ENCODE results near the gene AP2B1.
"Not testable (repeated sequence)": the region's sequence is repeated elsewhere in the genome, so short reads cannot be mapped to it uniquely, and the experiment has no call there.

Gene AP2B1

DNA sequence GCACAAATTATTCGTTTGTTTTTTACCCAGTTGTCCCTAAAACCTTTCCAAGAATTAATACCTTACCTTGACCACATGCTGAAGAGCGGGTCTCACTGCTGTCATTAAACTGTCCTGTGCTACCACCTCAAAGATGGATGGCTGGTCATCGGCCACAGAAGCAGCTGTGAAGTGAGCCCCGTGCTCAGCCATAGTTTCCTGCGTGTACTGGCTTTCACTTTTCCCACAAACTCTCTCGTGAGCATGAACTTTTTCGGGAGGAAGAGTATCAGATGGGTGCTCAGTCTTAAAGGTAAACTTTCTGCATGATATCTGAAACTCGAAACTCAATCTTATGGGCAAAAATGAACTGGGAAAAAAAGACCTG lies 9.3 kb upstream of the AP2B1 start:
- DNase-seq = peak in 1 of 6 experiments; percentile 22

DNA sequence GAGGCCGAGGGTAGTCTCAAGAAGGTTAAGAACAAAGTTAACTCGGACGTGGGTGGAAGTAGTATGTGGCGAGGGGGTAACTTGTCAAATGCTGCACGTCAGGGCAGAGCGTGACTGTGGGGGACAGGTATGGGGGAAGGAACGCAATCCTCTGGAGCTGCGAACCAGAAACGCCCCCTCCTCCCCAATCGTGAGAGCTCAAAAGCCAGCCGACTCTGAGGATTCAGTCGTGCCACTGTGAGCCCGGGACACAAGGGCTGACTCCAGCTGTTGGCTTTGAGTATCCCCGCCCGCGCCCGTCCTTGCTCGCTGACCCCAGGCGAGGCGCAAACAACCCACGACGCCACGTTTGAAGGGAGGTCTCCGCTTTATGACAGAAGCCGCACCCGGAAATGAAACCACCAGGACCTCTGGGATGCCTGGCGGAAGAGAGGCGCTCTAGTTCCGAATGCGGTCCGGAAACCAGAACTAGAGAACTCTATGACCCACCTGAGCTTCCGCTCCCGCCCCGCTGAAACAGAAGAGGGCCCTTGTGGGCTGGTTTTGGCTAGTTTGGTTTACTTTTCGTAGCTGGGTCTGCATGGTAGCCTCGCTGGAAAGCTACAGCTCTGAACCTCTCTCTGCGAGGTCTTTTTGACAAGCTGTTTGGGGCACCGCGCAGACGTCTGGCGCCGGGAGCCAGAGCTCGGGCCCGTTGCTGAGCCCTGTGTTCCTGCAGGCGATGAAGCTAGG lies 8.8 kb upstream of the AP2B1 start, which contains the start of gene PEX12:
Gene PEX12, minus strand, starts transcription at position 375 of the 732 bp plus-strand sequence. CDS start 550 bp downstream, outside the sequence.
- DNase-seq = peak; percentile 77 to 91 (median 88)

DNA sequence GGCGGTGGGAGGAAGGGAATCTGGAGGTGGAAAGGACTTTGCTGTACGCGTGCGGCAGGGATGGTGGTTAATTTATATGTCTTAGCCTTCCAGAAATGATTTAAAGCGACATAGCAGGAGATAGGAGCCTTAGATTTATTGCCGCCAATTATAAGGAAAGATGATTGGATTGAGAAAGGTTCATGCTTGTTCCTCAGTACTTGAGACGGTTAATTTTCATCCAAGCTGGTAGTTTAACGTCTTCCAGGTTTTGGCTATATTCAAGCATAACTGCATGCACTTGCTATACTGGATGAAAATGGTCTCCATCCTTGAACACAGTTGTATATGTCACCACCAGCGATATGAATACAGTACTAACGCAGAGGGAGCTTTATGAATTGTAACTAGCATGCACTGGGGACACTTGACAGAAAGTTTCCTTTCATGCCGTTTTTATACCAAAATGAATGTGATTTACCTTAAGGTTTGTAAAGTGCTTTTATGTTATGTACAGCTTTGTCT lies 8.1 kb upstream of the AP2B1 start:
- DNase-seq = peak in 2 of 6 experiments; percentile 21 to 50

DNA sequence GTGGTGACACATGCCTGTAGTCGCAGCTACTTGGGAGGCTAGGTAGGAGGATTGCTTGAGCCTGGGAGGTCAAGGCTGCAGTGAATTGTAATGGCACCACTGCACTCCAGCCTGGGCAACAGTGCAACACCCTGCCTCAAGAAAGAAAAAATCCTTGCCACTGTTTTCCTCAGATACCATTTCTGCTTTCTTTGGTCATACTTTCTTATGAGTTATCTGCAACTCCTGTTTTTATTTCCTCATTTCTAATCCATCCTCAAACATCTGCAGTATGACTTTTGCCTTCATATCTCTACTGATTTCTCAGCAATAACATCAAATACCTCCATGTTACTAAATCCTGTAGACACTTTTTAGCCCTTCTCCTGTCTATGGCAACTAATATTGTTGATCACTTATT lies 3.1 kb upstream of the AP2B1 start:
- DNase-seq = no peak

DNA sequence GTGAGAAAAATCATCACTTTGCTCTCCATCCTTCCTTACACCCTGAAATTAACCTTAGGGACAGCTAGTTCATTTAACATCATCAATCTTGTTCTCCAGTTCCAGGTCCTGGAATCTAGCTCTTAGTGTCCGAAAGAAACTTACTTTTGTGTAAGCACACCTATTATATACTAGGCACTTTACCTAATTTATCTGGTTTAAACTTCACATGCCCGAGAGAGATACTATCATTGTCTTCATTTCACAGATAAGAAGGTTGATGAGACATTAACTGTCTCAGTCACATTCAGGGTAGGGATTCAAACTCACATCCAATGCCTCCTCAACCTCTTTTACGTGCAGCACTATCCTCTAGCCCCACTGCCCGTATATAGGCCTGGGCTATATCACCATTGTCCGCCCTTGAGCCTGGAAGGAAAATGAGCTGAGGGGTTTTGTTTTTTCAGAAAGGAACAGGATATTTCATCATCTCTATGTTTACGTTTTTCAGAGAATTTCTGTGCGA lies 501 bp upstream of the AP2B1 start:
- no peak for DNase-seq

DNA sequence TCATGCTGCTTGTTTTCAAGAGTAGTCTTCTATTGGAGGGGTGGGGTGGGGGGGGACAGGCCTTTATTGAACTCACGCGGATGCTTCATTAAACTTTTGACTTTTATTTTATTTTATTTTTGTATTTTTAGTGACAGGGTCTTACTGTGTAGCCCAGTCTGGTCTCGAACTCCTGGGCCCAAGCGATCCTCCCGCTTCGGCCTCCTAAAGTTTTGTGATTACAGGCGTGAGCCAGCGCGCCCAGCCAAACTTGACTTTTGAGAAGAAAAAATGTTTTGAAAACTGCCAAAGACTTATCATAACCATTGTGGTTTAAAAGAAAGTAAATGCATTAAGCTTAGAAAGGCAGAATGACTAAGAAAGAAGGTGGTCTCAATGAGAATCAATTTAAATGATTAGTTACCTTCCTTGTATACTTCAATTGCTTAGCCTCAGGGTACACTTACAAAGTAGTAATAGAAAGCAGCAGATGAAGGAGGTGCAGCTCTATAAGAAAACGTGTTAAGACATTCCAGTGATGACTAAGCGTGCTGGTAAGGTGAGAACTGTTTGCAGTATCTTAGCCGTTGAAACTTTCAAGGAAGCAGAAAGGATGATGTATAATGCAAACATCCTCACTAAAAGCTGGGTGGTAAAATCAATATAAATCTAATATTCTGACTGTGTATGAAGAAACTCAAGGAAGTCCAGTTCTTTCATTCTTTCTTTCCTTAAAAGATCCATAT lies 1.2 kb downstream of the AP2B1 start:
- DNase-seq = peak in 1 of 6 experiments; percentile 2

DNA sequence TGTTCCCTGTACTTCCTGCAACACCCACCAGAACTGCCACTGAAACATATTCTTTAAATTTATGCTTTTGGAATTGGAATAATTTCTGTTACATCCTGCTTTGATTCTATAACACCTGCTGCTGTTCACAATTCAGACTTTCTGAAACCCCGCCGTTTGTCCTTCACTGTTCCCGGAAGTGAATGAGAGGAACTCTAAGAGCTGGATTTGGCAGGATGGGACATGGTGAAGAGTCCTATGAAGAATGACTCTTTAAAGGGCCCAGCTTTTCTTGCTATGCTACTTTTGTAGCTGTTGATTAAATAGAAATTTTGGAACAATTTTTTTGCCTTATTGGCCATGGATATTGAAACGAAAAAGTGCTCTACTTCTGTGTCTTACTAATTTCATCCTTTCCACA lies 8.9 kb downstream of the AP2B1 start:
- DNase-seq = no peak

DNA sequence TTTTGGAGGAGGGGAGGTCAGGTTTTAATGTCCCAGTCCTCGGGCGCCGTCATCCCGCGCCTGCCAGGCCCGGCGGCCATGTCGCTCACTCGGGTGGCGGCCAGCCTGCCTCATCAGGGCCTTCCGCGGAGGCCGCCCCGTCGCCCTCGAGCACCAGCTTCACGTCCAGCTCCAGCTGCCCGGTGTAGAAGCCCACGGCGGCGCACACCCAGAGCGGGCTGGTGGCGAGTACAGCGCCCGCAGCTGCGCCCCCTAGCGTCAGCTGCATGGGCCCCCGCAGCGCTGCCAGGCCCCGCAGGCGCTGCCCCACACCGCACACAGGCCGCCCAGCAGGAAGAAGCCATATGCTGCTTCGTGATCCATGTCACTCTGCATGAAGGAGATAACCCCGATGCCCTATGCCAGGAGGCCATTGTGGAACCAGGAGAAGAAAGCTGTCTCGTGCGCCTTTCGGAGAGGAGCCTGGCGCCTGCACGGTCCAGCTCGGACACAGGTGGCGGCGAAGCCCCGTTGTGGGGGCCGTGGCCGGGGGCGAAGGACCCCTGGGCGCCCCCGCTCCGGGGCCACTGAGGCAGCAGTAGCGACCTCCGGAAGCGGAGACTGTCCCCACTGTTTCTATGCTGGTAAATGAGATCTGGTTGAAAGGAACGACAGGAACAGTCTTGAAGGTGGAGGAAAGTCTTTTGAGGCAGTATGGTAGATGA lies 9.6 kb downstream of the AP2B1 start:
- no peak for DNase-seq

DNA sequence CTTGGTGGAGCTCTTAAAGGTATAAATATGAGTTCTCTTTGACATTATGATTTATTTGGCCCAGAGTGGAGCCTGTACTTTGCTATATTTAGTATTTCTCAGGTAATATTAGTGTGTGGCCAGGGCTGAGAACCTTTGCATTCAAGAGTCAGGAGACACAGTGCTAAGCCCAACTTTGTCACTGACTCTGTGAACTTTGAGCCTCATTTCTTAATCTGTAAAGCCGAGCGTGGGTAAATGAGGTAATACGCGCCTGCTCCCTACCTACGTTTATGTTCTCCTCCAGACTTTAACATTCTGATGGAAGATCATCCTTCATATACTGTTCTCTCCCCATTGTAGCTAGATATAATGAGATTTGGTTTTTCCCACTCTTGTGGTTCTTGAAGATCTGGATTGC lies 10.5 kb downstream of the AP2B1 start:
- no peak for DNase-seq

DNA sequence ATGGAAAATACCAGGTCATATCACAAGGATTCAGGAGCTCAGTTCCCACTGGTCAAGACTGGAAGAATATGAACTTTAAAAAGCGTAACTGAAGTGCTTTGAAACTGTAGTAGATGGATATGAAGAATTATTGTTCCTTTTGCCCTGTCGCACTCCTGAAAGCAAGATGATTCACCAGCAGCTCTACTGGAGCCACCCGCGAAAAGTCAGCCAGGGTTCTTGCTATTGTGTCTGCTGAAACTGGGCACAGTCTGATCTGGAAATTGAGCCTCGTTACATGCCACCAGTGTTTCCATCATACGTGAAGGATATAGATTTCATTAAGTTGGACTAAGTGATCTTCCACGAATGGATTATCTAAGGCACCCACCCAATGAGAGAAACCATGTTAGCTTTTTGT lies 16.6 kb downstream of the AP2B1 start:
- DNase-seq = no peak

DNA sequence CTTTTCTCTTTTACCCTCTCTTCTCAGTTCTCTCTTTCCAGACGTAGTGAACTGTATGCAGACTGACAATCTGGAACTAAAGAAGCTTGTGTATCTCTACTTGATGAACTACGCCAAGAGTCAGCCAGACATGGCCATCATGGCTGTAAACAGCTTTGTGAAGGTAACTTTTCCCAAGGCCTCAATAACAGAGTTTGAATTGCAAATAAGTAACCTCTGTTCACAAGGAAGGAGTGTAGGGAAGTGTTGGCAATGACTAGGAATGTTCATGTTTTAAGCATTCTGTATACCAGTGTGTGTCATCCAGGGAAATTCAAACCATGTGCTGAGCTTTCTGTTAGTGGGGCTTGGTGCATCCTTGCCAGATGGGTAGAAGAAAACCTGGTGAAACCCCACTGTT lies 18.6 kb downstream of the AP2B1 start:
- no peak for DNase-seq

DNA sequence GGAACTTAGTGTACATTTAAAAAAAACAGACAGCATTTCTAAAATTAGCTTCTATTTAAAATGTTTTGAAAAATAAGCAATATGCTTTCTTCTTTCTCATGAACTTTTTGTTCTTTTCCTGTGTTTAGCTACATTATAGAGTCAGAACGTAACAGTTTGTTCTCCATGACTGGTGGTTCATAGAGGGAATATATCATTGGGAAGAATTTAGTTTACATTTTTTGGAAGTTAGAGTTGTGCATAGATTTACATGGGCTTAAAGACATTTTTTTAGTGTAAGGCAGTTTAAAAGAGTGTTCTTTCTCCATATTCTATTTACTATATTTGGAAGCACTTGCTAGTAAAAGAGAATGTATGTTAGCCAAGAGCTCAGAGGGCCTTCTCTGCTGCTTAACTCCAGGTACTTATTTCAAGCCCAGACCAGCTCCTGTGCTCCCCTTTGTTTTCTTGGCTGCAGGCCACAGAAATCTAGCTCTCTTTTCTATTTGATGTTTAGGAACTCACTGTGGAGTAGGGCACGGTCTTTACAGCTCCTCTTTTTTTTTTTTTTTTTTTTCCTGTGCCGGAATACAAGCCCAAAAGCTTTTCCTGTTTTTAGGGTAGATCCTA lies 20.2 kb downstream of the AP2B1 start:
- DNase-seq = no peak

DNA sequence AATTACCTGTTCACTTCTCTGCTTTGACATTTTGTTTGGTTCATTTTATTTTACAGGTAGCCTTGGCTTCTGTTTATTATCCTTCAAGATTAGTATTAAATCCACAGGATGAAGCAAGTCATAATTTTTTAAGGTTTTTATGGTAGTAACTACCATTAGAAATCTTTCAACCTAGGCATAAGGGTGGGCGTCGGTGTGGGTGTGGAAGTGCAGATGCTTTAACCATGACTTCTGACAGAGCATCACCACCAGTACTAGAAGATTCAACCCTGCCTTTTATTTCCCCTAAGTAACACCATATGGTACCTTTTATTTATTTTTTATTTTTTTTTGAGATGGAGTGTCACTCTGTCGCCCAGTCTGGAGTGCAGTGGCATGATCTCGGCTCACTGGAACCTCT lies 22.7 kb downstream of the AP2B1 start:
- no peak for DNase-seq

DNA sequence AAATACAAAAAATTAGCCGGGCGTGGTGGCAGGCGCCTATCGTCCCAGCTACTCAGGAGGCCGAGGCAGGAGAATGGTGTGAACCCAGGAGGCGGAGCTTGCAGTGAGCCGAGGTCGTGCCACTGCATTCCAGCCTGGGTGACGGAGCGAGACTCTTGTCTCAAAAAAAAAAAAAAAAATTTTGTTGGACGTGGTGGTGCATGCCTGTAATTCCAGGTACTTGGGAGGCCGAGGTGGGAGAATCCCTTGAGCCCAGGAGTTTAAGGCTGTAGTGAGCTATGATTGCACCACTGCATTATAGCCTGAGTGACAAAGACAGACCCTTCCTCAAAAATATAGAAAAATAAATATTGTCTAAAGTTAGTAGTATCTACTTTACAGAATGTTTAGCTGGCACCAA lies 23.6 kb downstream of the AP2B1 start:
- DNase-seq = not testable (repeated sequence)

DNA sequence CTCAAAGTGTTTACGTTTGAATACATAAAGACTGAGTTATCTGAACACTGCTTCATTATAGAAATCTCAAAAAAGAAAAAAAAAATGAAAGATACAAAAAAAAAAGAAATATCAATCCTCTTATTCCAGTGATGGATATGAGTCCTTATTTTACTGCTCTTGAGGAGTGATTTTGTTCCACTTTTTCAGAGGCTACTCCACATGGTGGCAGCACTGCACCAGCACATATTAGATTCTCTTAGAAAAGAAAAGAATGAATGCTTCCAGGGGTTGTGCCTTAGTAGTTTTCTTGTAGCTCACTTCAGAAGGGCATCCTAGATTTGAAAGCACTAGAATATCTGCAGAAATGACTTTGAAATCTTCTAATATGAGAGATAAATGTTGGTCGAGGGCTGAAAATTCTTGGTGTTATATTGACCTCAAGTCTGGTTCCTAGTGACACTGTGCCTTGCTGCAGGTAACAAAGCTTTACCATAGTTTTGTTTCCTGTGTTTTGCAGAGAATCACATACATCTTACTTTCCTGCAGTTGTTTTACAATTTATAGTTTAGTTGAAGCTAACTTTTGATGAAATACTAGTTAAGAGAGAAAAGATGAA lies 25.9 kb downstream of the AP2B1 start:
- peak; percentile 4 to 56 (median 20) for DNase-seq

DNA sequence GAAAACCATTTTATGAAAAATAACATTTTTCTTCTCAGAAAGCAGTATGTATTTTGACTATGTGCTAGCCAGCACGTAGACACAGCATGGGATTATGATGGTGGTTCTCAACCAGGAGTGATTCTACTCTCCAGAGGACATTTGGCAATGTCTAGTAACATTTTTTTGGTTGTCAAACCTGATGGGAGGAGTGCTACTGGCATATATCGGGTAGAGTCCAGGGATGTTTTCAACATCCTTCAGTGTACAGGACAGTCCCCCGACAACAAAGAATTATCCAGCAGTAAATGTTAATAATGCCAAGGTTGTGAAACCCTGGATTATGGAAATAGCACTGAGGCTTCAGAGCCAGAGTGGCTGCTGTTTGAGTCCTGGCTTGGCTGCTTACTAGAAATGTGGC lies 27.7 kb downstream of the AP2B1 start:
- no peak for DNase-seq

DNA sequence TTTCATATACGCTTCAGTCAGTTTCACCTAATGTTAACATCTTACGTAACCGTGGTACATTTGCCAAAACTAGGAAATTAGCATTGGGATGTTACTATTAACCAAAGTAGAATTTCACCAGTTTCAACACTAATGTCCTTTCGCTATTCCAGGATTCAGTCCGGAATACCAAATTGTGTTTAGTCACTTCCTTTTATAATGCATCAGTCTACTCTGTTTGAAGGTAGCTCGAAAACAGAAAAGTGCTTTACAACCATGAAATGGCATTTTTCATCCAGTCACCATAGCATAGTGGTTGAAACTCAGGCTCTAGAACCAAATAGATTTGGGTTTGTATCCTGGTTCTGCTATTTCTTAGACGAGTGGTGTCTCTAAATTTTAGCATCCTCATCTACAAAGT lies 29.4 kb downstream of the AP2B1 start:
- DNase-seq = no peak

DNA sequence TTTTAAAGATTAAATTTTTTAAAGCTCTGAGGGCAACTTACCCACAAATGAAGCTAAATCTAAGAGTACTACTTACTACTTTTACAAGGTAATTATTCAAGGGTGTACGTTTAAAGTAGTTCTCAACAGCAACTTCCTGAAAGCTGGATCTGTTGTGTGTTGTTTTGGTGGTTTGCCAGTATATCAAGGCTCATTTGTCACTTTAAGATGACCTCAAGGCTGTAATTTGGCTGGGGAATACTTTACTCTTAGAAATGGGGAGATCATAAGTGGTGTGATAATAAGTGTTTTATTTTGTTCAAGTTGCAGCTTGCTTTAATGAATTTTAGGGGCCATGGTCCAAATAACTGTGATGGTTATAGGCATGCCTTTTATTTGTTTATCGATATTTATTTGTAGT lies 30.4 kb downstream of the AP2B1 start:
- no peak for DNase-seq

DNA sequence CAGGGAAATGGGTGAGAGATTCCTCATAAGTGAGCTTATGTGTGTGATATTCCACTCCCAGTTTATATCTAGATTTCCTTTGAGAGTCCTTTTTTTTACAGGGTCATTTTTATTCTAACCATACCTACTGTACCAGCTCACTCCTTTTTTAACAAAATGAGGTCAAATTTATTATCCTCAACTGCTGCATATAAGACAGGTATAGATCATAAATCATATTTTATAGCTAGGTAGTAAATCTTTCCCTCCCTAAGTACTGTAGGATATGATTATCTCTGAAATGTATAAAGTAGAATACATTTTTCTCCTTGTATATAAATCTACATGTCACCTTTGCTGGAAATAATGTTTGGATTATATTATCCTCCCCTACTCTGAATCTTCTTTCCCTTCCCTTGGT lies 31.5 kb downstream of the AP2B1 start:
- no peak for DNase-seq

DNA sequence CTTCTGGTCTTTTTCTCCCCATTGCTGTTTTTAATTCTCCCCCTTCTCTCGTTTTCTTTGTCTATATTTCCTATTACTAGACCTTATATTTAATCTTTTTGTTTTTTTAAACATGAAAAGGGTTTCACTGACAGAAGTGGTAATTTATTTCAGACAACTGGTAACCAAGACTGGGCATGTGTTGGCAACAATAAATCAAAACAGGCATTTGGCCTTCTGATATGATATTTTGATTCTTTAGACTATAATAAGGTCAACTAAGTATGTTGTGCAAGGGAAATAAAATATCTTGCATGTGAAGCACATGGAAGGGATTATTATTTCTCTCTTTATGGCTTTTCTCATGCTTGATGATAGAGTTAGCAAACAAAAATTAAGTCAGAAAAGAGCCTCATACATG lies 34.6 kb downstream of the AP2B1 start:
- no peak for DNase-seq

DNA sequence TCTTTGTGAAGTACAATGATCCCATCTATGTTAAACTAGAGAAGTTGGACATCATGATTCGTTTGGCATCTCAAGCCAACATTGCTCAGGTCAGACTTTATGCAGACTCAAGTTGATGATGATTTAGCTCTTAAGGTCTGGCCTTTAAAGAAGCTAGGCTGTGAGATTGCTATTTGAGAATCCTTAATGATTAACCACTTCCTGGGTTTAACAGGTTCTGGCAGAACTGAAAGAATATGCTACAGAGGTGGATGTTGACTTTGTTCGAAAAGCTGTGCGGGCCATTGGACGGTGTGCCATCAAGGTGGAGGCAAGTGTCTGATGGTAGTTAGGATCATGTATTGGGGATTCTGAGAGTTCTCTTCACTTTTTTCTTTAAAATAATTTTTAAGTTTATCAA lies 40.3 kb downstream of the AP2B1 start:
- DNase-seq = no peak

DNA sequence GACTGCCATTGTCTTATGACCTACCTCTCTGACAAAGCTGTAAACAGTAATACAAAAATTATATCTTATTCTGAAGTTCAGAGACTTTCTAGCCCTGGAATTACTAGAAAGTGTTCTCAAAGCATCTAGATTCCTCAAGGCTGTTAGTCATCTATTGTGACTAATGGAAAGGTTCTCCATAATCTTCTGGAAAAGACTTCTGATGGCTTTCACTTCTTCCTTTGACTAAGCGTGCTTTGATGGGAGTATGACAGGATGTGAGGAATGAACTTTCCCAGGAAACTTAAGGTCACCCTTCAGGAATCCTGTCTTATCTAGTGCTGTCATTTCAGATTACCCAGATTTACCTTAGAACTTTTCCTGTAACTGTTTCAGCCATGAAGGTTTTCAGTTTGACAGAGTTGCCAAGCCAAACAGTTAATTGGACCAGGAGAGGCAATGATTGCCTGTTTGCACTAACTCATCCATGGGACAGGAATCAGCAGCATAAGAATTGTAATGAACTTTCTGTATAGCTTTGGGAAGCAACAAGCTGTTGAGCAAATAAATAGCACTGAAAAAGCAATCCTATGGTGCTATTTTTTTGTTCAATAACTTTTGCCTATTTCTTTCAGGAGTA lies 43.5 kb downstream of the AP2B1 start:
- DNase-seq = no peak
